Esophagus (tissue), 2 donors: Measurements from ENCODE around the gene IFTAP. TPM values are rescaled to one million over a fixed set of nuclear protein-coding genes. Genes with fewer than 3 reads are reported as not detected.

ENCODE experiments used
- H3K27ac ChIP-seq, 2 donors: one replicate each; pipeline ENCODE4 v1.5.1; 2013; ENCODE audit warnings: low read depth in 2 of 2, mild to moderate bottlenecking in 2 of 2, inconsistent platforms in 1 of 2, low read length in 1 of 2, moderate library complexity in 1 of 2
- H3K27me3 ChIP-seq, 2 donors: one replicate each; pipeline ENCODE4 v1.6.1; 2013; ENCODE audit warnings: low read length in 2 of 2, control low read depth in 1 of 2, mild to moderate bottlenecking in 1 of 2; ENCODE audit not compliant: insufficient read depth in 2 of 2, control insufficient read depth in 1 of 2
- H3K36me3 ChIP-seq, 2 donors: one replicate each; pipeline ENCODE4 v1.6.1; 2013; ENCODE audit warnings: low read length in 1 of 2; ENCODE audit not compliant: control insufficient read depth in 2 of 2, insufficient read depth in 2 of 2
- H3K4me1 ChIP-seq, 2 donors: one replicate each; pipeline ENCODE4 v1.6.1; 2013; ENCODE audit warnings: low read length in 1 of 2; ENCODE audit not compliant: control insufficient read depth in 2 of 2, insufficient read depth in 2 of 2
- H3K4me3 ChIP-seq, 2 donors: one replicate each; pipeline ENCODE4 v1.5.1; 2013; ENCODE audit warnings: low read length in 2 of 2, mild to moderate bottlenecking in 2 of 2, low read depth in 1 of 2, moderate library complexity in 1 of 2
- H3K9me3 ChIP-seq, 2 donors: one replicate each; pipeline ENCODE4 v1.6.1; 2013; ENCODE audit warnings: mild to moderate bottlenecking in 2 of 2, low read depth in 1 of 2, low read length in 1 of 2, moderate library complexity in 1 of 2; ENCODE audit not compliant: control insufficient read depth in 2 of 2, insufficient read depth in 1 of 2
- WGBS, 2 donors: extraction: QIAGEN DNeasy Blood & Tissue Kit; methylation state at CpG; one replicate each; pipeline ENCODE4 v1.1.7; 2013; 5-methylcytosine and 5-hydroxymethylcytosine counted together
- polyA plus RNA-seq, 2 donors: library from polyadenylated mRNA; stranded (reverse); fragments of 200-250 nt; gene quantifications; one replicate each; pipeline ENCODE4 v1.2.3, GENCODE V29; 2013
- donor health status: healthy with polysubstance abuse.
- donor health status: Bipolar disorder and iron deficiency.

IFTAP gene
- polyA plus RNA-seq, 2 donors, result 10.6 to 11.9 TPM

GRCh38 chr11:36590513-36590912 is 3.8 kb upstream of the IFTAP start:
- no peaks in the 10 kb centered on the region for H3K4me1 ChIP-seq
- no peaks in the 10 kb centered on the region for H3K36me3 ChIP-seq
- H3K27ac ChIP-seq, result no peak overlapping the region
- no peaks in the 10 kb centered on the region for H3K9me3 ChIP-seq
- H3K4me3 ChIP-seq, result no peak overlapping the region
- WGBS, 2 donors, result 49 to 55% methylated on average over 4 of the region's 4 CpGs
- H3K27me3 ChIP-seq, result peaks cover 5% of the 10 kb centered on the region in 2 donors

- H3K4me1 ChIP-seq, result no peaks in the 10 kb centered on the region
- WGBS, 2 donors, result 48 to 52% methylated on average over 1 of the region's 1 CpG
- H3K27ac ChIP-seq, result no peak overlapping the region
- H3K9me3 ChIP-seq, result no peaks in the 10 kb centered on the region
- H3K36me3 ChIP-seq, result no peaks in the 10 kb centered on the region
- H3K27me3 ChIP-seq, result peaks cover 5% of the 10 kb centered on the region in 2 donors
- H3K4me3 ChIP-seq, result no peak overlapping the region
These were observed 2.9 kb upstream of the IFTAP start for GRCh38 chr11:36591433-36591832.

GRCh38 chr11:36596880-36597279 is 2.6 kb downstream of the IFTAP start:
- H3K9me3 ChIP-seq, result no peaks in the 10 kb centered on the region
- no peaks in the 10 kb centered on the region for H3K36me3 ChIP-seq
- no peak overlapping the region for H3K27ac ChIP-seq
- no peak overlapping the region for H3K4me3 ChIP-seq
- H3K27me3 ChIP-seq, result peaks cover 0 to 3% of the 10 kb centered on the region in 2 donors
- H3K4me1 ChIP-seq, result no peaks in the 10 kb centered on the region

- H3K27me3 ChIP-seq, result no peaks in the 10 kb centered on the region
- no peak within 1 kb of the TSS for H3K27ac ChIP-seq
- no peak within 1 kb of the TSS for H3K4me3 ChIP-seq
- no peaks in the 10 kb centered on the region for H3K36me3 ChIP-seq
- H3K4me1 ChIP-seq, result no peaks in the 10 kb centered on the region
- H3K9me3 ChIP-seq, result no peaks in the 10 kb centered on the region
- 87 to 91% methylated on average over 2 of the region's 2 CpGs for WGBS, 2 donors
These were observed 3.7 kb downstream of the IFTAP start, which contains the start of gene RAG2 for GRCh38 chr11:36598051-36598450. TSS of gene RAG2 (minus strand) at chr11:36598236. CDS start at chr11:36594168, 4,068 bp downstream.

GRCh38 chr11:36600180-36600579 is 5.9 kb downstream of the IFTAP start:
- Histone ChIP-seq H3K27me3 (no peaks in the 10 kb centered on the region), H3K4me1 (no peaks in the 10 kb centered on the region), H3K27ac (no peak overlapping the region), H3K4me3 (no peak overlapping the region), H3K36me3 (no peaks in the 10 kb centered on the region), H3K9me3 (no peaks in the 10 kb centered on the region)
- 87 to 90% methylated on average over 7 of the region's 7 CpGs for WGBS, 2 donors

GRCh38 chr11:36601155-36601554 is 6.9 kb downstream of the IFTAP start:
- H3K27me3 ChIP-seq, result no peaks in the 10 kb centered on the region
- no peak overlapping the region for H3K27ac ChIP-seq
- H3K9me3 ChIP-seq, result no peaks in the 10 kb centered on the region
- H3K4me1 ChIP-seq, result no peaks in the 10 kb centered on the region
- 79 to 88% methylated on average over 2 of the region's 2 CpGs for WGBS, 2 donors
- H3K36me3 ChIP-seq, result no peaks in the 10 kb centered on the region
- H3K4me3 ChIP-seq, result no peak overlapping the region

- no peaks in the 10 kb centered on the region for H3K27me3 ChIP-seq
- H3K4me1 ChIP-seq, result no peaks in the 10 kb centered on the region
- no peaks in the 10 kb centered on the region for H3K9me3 ChIP-seq
- no peak overlapping the region for H3K4me3 ChIP-seq
- H3K36me3 ChIP-seq, result no peaks in the 10 kb centered on the region
- no peak overlapping the region for H3K27ac ChIP-seq
These were observed 7.8 kb downstream of the IFTAP start for GRCh38 chr11:36602135-36602534.

- Histone ChIP-seq H3K27ac (no peak overlapping the region), H3K27me3 (no peaks in the 10 kb centered on the region), H3K9me3 (no peaks in the 10 kb centered on the region), H3K36me3 (no peaks in the 10 kb centered on the region), H3K4me3 (no peak overlapping the region), H3K4me1 (no peaks in the 10 kb centered on the region)
- 81 to 82% methylated on average over 6 of the region's 6 CpGs for WGBS, 2 donors
These were observed 11.2 kb downstream of the IFTAP start for GRCh38 chr11:36605221-36606216.

- Histone ChIP-seq H3K9me3 (no peaks in the 10 kb centered on the region), H3K27me3 (no peaks in the 10 kb centered on the region), H3K36me3 (no peaks in the 10 kb centered on the region), H3K4me3 (no peak overlapping the region), H3K4me1 (no peaks in the 10 kb centered on the region), H3K27ac (no peak overlapping the region)
- 75 to 76% methylated on average over 1 of the region's 1 CpG for WGBS, 2 donors
These were observed 14.3 kb downstream of the IFTAP start for GRCh38 chr11:36608491-36609199.
